WI38 (cell line): ENCODE results near the gene STT3A.

Experiments used
- H3K4me3 ChIP-seq: 2 replicates; pipeline ENCODE4 v1.5.1; 2011; ENCODE audit warnings: low read depth, mild to moderate bottlenecking, control low read depth, low read length
- TF ChIP-seq, protein P1 (sequence below): IDR thresholded peaks from 2 replicates; pipeline ENCODE4 v1.5.1; 2012; ENCODE audit warnings: low read depth, mild to moderate bottlenecking, control low read depth, low read length

STT3A gene

GRCh38 chr11:125561924-125562323, 30.7 kb upstream of the STT3A start:
- TF ChIP-seq, protein P1, sequence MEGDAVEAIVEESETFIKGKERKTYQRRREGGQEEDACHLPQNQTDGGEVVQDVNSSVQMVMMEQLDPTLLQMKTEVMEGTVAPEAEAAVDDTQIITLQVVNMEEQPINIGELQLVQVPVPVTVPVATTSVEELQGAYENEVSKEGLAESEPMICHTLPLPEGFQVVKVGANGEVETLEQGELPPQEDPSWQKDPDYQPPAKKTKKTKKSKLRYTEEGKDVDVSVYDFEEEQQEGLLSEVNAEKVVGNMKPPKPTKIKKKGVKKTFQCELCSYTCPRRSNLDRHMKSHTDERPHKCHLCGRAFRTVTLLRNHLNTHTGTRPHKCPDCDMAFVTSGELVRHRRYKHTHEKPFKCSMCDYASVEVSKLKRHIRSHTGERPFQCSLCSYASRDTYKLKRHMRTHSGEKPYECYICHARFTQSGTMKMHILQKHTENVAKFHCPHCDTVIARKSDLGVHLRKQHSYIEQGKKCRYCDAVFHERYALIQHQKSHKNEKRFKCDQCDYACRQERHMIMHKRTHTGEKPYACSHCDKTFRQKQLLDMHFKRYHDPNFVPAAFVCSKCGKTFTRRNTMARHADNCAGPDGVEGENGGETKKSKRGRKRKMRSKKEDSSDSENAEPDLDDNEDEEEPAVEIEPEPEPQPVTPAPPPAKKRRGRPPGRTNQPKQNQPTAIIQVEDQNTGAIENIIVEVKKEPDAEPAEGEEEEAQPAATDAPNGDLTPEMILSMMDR: no peak

DNA sequence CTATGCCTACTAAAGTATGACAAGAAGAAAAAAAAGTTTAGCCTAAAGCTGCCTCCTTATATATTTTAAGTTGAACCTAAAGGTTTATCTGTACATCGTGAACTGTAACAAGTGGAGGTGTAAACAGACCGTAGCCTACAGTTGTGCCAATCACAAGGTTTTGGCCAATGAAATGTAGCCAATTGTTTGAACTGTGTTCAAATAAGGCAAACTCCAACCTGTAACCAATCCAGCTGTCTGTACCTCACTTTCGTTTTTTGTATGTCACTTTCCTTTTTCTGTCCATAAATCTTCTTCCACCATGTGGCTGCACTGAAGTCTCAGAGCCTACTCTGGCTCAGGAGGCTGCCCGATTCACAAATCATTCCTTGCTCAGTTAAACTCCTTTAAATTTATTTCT, 30.2 kb upstream of the STT3A start:
- TF ChIP-seq, protein P1: no peak
- H3K4me3 ChIP-seq: no peak overlapping the region

More at GRCh38 chr11:125561924-125562323, 30.7 kb upstream of the STT3A start:
- no peak overlapping the region for H3K4me3 ChIP-seq

DNA sequence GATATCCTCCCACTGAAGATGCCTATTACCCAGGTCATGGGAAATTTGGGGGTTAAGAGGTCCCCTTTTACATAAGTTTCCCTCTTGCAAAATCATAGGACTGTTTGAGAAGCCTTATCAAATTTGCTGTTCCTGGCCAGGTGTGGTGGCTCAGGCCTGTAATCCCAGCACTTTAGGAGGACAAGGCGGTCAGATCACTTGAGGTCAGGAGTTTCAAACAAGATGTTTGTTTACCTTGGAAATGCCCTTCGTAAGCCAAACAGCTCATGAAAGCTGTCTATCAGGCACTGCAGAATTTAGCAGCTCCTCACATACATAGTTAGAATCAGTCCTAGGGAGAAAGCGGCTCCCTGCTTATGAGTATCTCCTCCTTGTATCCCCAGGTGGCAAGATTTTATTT, 28.3 kb upstream of the STT3A start:
- TF ChIP-seq, protein P1: no peak
- H3K4me3 ChIP-seq: no peak overlapping the region

- TF ChIP-seq, protein P1: no peak
- H3K4me3 ChIP-seq: no peak overlapping the region
Measured at GRCh38 chr11:125566235-125566634, 26.4 kb upstream of the STT3A start.

DNA sequence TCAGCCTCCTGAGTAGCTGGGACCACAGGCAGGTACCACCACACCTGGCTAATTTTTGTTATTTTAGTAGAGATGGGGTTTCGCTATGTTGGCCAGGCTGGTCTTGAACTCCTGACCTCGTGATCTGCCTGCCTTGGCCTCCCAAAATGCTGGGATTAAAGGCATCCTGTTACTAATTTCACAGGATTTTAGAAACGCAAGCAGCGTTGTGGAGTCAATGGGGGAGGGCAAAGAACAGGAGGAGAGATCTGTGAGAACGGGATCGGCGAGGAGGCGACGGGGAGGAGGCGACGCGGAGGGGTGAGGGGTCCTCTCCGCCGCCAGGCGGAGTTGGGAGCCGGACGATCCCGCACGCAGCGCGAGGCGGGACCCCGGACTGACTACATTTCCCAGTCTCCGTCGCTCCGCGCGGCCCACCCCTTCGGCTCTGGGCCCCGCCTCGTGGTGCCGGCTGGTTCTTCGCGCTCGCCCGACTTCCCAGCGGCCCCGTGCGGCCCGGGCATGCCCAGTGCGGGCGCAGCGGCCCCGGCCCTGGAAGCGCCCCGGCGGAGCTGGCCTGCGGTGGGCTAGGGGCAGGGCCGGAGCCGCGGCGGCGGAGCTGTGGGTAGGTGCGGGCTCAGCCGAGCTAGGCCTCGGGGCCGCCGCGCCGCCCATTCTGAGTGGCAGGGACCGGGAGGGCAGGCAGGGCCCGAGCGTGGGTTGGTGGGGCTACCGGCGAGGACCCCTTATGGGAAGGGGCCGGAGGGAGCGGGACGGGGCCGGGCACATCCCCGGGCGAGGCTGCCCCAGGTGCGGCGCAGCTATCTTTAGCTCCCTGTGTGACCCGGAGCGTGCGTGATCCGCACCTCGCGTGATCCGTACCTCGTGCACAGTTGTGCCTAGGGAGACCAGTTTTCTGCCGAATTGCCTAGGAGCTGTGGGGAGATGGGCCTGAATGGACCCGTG, 23.4 kb upstream of the STT3A start, which contains the start of gene EI24:
TSS of gene EI24 (plus strand) at position 508 of the 945 bp plus-strand sequence. CDS start 3,051 bp downstream, outside the sequence.
- TF ChIP-seq, protein P1: peak; percentile 64
- peak within 1 kb of the TSS; percentile 93 for H3K4me3 ChIP-seq

DNA sequence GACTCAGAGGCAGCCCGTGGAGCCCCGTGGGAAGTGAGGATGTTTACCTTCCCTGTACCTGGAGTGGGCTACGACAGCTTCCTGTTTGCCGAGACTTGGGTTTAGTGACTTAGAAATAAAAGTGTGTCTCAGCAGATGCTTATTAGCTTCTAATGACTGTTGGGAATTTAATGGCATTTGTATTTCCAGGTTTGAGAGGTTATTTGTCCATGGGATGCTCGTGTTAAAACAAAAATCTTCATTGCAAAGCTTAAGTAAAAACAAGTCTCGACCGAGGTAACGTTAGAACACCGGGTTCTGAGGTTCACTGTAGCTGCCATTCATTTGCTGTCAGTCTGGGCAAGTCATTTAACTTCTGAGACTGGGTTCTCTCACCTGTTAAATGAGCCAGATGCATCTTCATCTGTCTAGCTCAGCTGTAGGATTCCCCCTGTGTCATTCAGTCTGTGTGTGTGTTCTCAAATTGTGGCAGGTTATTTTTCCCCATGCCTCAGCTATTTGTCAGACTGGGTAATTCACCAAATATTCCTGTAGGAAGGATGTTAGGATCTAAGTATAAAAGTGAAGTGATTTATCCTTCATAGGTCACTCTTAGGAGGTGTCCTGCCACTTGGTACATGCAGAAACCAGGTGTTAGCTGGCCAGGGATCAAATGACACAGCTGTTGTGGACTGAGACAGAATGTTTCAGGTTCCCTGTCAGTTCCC, 22.6 kb upstream of the STT3A start:
- TF ChIP-seq, protein P1: no peak
- peak overlapping the region; percentile 93 for H3K4me3 ChIP-seq
